Lung (tissue), 12 donors: Measurements from ENCODE around the gene TBATA. TPM values are rescaled to one million over a fixed set of nuclear protein-coding genes. Genes with fewer than 3 reads are reported as not detected.

Experiments
- ATAC-seq: fragments of 200-7000 bp; cut with Tn5 transposase; one replicate; pipeline ENCODE4 v1.9.1; 2020; ENCODE audit warnings: moderate number of reproducible peaks; ENCODE audit not compliant: insufficient read depth, low FRiP score
- DNase-seq, 3 donors: peaks; one replicate each; pipeline ENCODE4 v3.0.0-alpha.2; 2013 to 2017
- H3K27ac ChIP-seq, 2 donors: one replicate each; pipeline ENCODE4 v1.5.1; 2013; ENCODE audit warnings: mild to moderate bottlenecking in 2 of 2, moderate library complexity in 2 of 2, control low read depth in 1 of 2, inconsistent platforms in 1 of 2, low read depth in 1 of 2, low read length in 1 of 2
- H3K27me3 ChIP-seq, 3 donors: one replicate each; pipeline ENCODE4 v1.5.1; 2013; ENCODE audit warnings: low read length in 2 of 3; ENCODE audit not compliant: control insufficient read depth in 3 of 3, insufficient read depth in 3 of 3
- H3K36me3 ChIP-seq, 4 donors: one replicate each; pipeline ENCODE4 v1.5.1; 2013; ENCODE audit warnings: low read length in 4 of 4, mild to moderate bottlenecking in 1 of 4, moderate library complexity in 1 of 4; ENCODE audit not compliant: control insufficient read depth in 4 of 4, insufficient read depth in 4 of 4
- H3K4me1 ChIP-seq, 5 donors: one replicate each; pipeline ENCODE4 v1.5.1; 2013; ENCODE audit warnings: low read length in 5 of 5, mild to moderate bottlenecking in 2 of 5, moderate library complexity in 1 of 5; ENCODE audit not compliant: control insufficient read depth in 5 of 5, insufficient read depth in 5 of 5
- H3K4me3 ChIP-seq: one replicate; pipeline ENCODE4 v1.5.1; 2013; ENCODE audit warnings: mild to moderate bottlenecking, control low read depth, moderate library complexity
- H3K9ac ChIP-seq, 2 donors: one replicate each; pipeline ENCODE4 v1.5.1; 2013; ENCODE audit warnings: low read length in 2 of 2, control low read depth in 1 of 2; ENCODE audit not compliant: insufficient read depth in 1 of 2
- H3K9me3 ChIP-seq, 4 donors: one replicate each; pipeline ENCODE4 v1.5.1; 2013; ENCODE audit warnings: low read length in 3 of 4, mild to moderate bottlenecking in 1 of 4, moderate library complexity in 1 of 4; ENCODE audit not compliant: control insufficient read depth in 4 of 4, insufficient read depth in 3 of 4
- CTCF ChIP-seq: IDR thresholded peaks from 2 replicates; pipeline ENCODE4 v1.5.1; 2012; ENCODE audit warnings: mild to moderate bottlenecking; ENCODE audit errors: control extremely low read depth, extremely low read depth
- WGBS, 2 donors: extraction: QIAGEN DNeasy Blood & Tissue Kit; methylation state at CpG; one replicate each; pipeline ENCODE4 v1.1.7; 2013; 5-methylcytosine and 5-hydroxymethylcytosine counted together
- polyA plus RNA-seq, 2 donors: library from polyadenylated mRNA; stranded (reverse); fragments of 200-250 nt; gene quantifications; one replicate each; pipeline ENCODE4 v1.2.1, GENCODE V29; 2013
- total RNA-seq, 2 donors: library from RNA; depleted of rRNA in 1 of 2; stranded (reverse); fragments of >200 nt in 1 of 2; gene quantifications; one replicate each; pipeline ENCODE4 v1.2.1, GENCODE V29; 2014 to 2021
- donor health status: control.
- donor health status: control.
- donor health status: Bipolar disorder and iron deficiency.
- donor health status: healthy.
- donor health status: DM: yes; HTN: yes; CAD: no.

TBATA gene
- total and polyA plus RNA-seq, 4 donors: not detected

- no peak overlapping the region for H3K27ac ChIP-seq
Measured at GRCh38 chr10:70827086-70827757, 42.0 kb upstream of the TBATA start.

GRCh38 chr10:70822076-70822820 lies 37.1 kb upstream of the TBATA start:
- Histone ChIP-seq H3K4me3 (no peak overlapping the region), H3K9ac (no peak overlapping the region), H3K36me3 (peaks cover 0 to 13% (median 6%) of the 10 kb centered on the region in 4 donors), H3K27ac (no peak overlapping the region), H3K4me1 (peaks cover 0 to 26% (median 0%) of the 10 kb centered on the region in 5 donors), H3K9me3 (no peaks in the 10 kb centered on the region), H3K27me3 (no peaks in the 10 kb centered on the region)
- 88% methylated on average over 2 of the region's 2 CpGs for WGBS, 2 donors
- TF ChIP-seq CTCF: no peak
- DNase-seq (peak in 2 of 3 donors; percentile 82 to 86), ATAC-seq (no peak)

More at GRCh38 chr10:70827086-70827757, 42.0 kb upstream of the TBATA start:
- no peak overlapping the region for H3K4me3 ChIP-seq
- peak overlapping the region in 1 of 2 donors; percentile 11 for H3K9ac ChIP-seq
- no peaks in the 10 kb centered on the region for H3K27me3 ChIP-seq
- TF ChIP-seq CTCF: no peak
- ATAC-seq (no peak), DNase-seq (no peak)
- WGBS, 2 donors: 70 to 80% methylated on average over 2 of the region's 2 CpGs
- peaks cover 0 to 9% (median 4%) of the 10 kb centered on the region in 4 donors for H3K36me3 ChIP-seq
- H3K4me1 ChIP-seq: peaks cover 0 to 20% (median 7%) of the 10 kb centered on the region in 5 donors
- H3K9me3 ChIP-seq: no peaks in the 10 kb centered on the region

- Histone ChIP-seq H3K36me3 (peaks cover 0 to 11% (median 6%) of the 10 kb centered on the region in 4 donors), H3K4me1 (peaks cover 0 to 23% (median 0%) of the 10 kb centered on the region in 5 donors), H3K27me3 (no peaks in the 10 kb centered on the region), H3K9me3 (no peaks in the 10 kb centered on the region), H3K9ac (peak overlapping the region in 1 of 2 donors; percentile 8), H3K4me3 (no peak overlapping the region), H3K27ac (no peak overlapping the region)
- TF ChIP-seq CTCF: no peak
- DNase-seq (no peak), ATAC-seq (no peak)
- 92 to 93% methylated on average over 4 of the region's 4 CpGs for WGBS, 2 donors
Measured at GRCh38 chr10:70820976-70821750, 36.0 kb upstream of the TBATA start.
